Fibroblast of the conjunctiva (primary cell): Measurements from ENCODE around the gene TBCD.
"Not testable (repeated sequence)": the region's sequence is repeated elsewhere in the genome, so short reads cannot be mapped to it uniquely, and the experiment has no call there.

Experiments used
- DNase-seq: peaks from one replicate; pipeline ENCODE4 v3.0.0-alpha.2; 2010; ENCODE audit warnings: low read depth

Gene TBCD

GRCh38 chr17:82729479-82730260, 22.2 kb upstream of the TBCD start:
- no peak for DNase-seq

- DNase-seq, result no peak
Observed at GRCh38 chr17:82732118-82732743, 19.6 kb upstream of the TBCD start.

GRCh38 chr17:82734987-82735866, 16.6 kb upstream of the TBCD start, which contains the start of gene FN3K:
Gene FN3K (plus strand): TSS chr17:82735615. CDS start chr17:82735637, 22 bp downstream.
- no peak for DNase-seq

GRCh38 chr17:82736511-82737185, 15.2 kb upstream of the TBCD start:
- no peak for DNase-seq

- no peak for DNase-seq
Observed at GRCh38 chr17:82737967-82738877, 13.6 kb upstream of the TBCD start.

GRCh38 chr17:82740906-82741759, 10.7 kb upstream of the TBCD start:
- DNase-seq, result no peak

GRCh38 chr17:82743344-82744219, 8.3 kb upstream of the TBCD start:
- DNase-seq, result no peak

- DNase-seq, result not testable (repeated sequence)
Observed at GRCh38 chr17:82744736-82745135, 7.1 kb upstream of the TBCD start.

GRCh38 chr17:82745524-82745923, 6.3 kb upstream of the TBCD start:
- no peak for DNase-seq

- DNase-seq, result no peak
Observed at GRCh38 chr17:82748756-82749155, 3.1 kb upstream of the TBCD start.

GRCh38 chr17:82750241-82750908, 1.5 kb upstream of the TBCD start:
- DNase-seq, result no peak

GRCh38 chr17:82751171-82751570, 694 bp upstream of the TBCD start:
- no peak for DNase-seq

GRCh38 chr17:82752371-82753200, 721 bp downstream of the TBCD start:
- DNase-seq, result no peak

GRCh38 chr17:82753201-82753464, 1.3 kb downstream of the TBCD start:
- no peak for DNase-seq

GRCh38 chr17:82754297-82755208, 2.7 kb downstream of the TBCD start:
- DNase-seq, result no peak

- DNase-seq, result no peak
Observed at GRCh38 chr17:82756166-82756565, 4.3 kb downstream of the TBCD start.

GRCh38 chr17:82765371-82765770, 13.5 kb downstream of the TBCD start:
- DNase-seq, result no peak
